HEK293 (cell line): ENCODE data around the gene FGF19.

ENCODE experiments used
- CTCF ChIA-PET: fragments of 350-600 bp; formaldehyde crosslinking; extraction: SDS; loops from one replicate; lab custom pipeline; 2021; ENCODE audit warnings: antibody characterized with exemption; lab: Yijun Ruan, JAX
- POLR2A ChIA-PET: fragments of 300-600 bp; formaldehyde crosslinking; extraction: SDS; loops from one replicate; lab custom pipeline; 2020; ENCODE audit warnings: antibody characterized with exemption, inconsistent platforms; lab: Yijun Ruan, JAX
- H3K27ac ChIP-seq: fragments of 200-500 bp; sonication (Bioruptor generic); 2 replicates; pipeline ENCODE4 v1.5.1; 2014; ENCODE audit warnings: low read depth, low read length, control low read depth, inconsistent platforms; ENCODE audit errors: extremely low read depth
- H3K36me3 ChIP-seq, 2 experiments: fragments of 200-500 bp in 1 of 2; sonication (Bioruptor generic) in 1 of 2; 1 replicate in 1 of 2; 2 replicates in 1 of 2; pipeline ENCODE4 v1.5.1; 2014 to 2017; ENCODE audit warnings: inconsistent platforms in 2 of 2, low read length in 2 of 2; ENCODE audit not compliant: control insufficient read depth in 2 of 2, insufficient read depth in 1 of 2
- H3K4me1 ChIP-seq: fragments of 200-500 bp; sonication (Bioruptor generic); 2 replicates; pipeline ENCODE4 v1.5.1; 2014; ENCODE audit warnings: mild to moderate bottlenecking, low read length, inconsistent platforms; ENCODE audit not compliant: control insufficient read depth, insufficient read depth
- H3K4me3 ChIP-seq: 2 replicates; pipeline ENCODE4 v1.5.1; 2011; ENCODE audit warnings: low read depth, mild to moderate bottlenecking, control low read depth, low read length, moderate library complexity
- H3K9me3 ChIP-seq: fragments of 200-500 bp; sonication (Bioruptor generic); 2 replicates; pipeline ENCODE4 v1.5.1; 2014; ENCODE audit warnings: low read depth, low read length, inconsistent platforms; ENCODE audit not compliant: control insufficient read depth, insufficient read depth
- BCL11A ChIP-seq: fragments of 450-650 bp; formaldehyde crosslinking; IDR thresholded peaks from 2 replicates; pipeline ENCODE4 v1.5.1; 2016; ENCODE audit warnings: low read depth, missing biosample characterization, missing genetic modification characterization
- BCL11B ChIP-seq: fragments of 450-650 bp; formaldehyde crosslinking; IDR thresholded peaks from 2 replicates; pipeline ENCODE4 v1.5.1; 2016; ENCODE audit warnings: low read depth, missing biosample characterization, missing genetic modification characterization
- KLF7 ChIP-seq: fragments of 450-650 bp; formaldehyde crosslinking; IDR thresholded peaks from 2 replicates; pipeline ENCODE4 v1.5.1; 2016; ENCODE audit warnings: missing biosample characterization, missing genetic modification characterization, borderline replicate concordance
- SP7 ChIP-seq: fragments of 450-650 bp; formaldehyde crosslinking; IDR thresholded peaks from 2 replicates; pipeline ENCODE4 v1.5.1; 2016; ENCODE audit warnings: missing biosample characterization, missing genetic modification characterization
- ZFP3 ChIP-seq: fragments of 450-650 bp; formaldehyde crosslinking; IDR thresholded peaks from 2 replicates; pipeline ENCODE4 v1.5.1; 2016; ENCODE audit warnings: low read depth, missing biosample characterization, missing genetic modification characterization
- ZNF132 ChIP-seq: fragments of 450-650 bp; formaldehyde crosslinking; IDR thresholded peaks from 2 replicates; pipeline ENCODE4 v1.5.1; 2017; ENCODE audit warnings: missing biosample characterization, missing genetic modification characterization, borderline replicate concordance
- ZNF140 ChIP-seq: fragments of 450-650 bp; formaldehyde crosslinking; IDR thresholded peaks from 2 replicates; pipeline ENCODE4 v1.5.1; 2016; ENCODE audit warnings: missing biosample characterization, missing genetic modification characterization
- ZNF157 ChIP-seq: fragments of 450-650 bp; formaldehyde crosslinking; IDR thresholded peaks from 2 replicates; pipeline ENCODE4 v1.5.1; 2016; ENCODE audit warnings: missing biosample characterization, missing genetic modification characterization
- ZNF335 ChIP-seq: fragments of 450-650 bp; formaldehyde crosslinking; conservative IDR thresholded peaks from 2 replicates; pipeline ENCODE4 v1.5.1; 2016; ENCODE audit warnings: missing biosample characterization, missing genetic modification characterization
- ZNF501 ChIP-seq: fragments of 450-650 bp; formaldehyde crosslinking; IDR thresholded peaks from 2 replicates; pipeline ENCODE4 v1.5.1; 2016; ENCODE audit warnings: missing biosample characterization, missing genetic modification characterization
- ZNF530 ChIP-seq: fragments of 450-650 bp; formaldehyde crosslinking; IDR thresholded peaks from 2 replicates; pipeline ENCODE4 v1.5.1; 2016; ENCODE audit warnings: low read depth, missing biosample characterization, missing genetic modification characterization
- ZNF626 ChIP-seq: fragments of 450-650 bp; sonication (Bioruptor Pico); formaldehyde crosslinking; IDR thresholded peaks from 2 replicates; pipeline ENCODE4 v1.5.1; 2018; ENCODE audit warnings: missing biosample characterization, missing genetic modification characterization, inconsistent platforms
- ZNF830 ChIP-seq: fragments of 450-650 bp; IDR thresholded peaks from 2 replicates; pipeline ENCODE4 v1.5.0; 2018; ENCODE audit warnings: missing biosample characterization, missing genetic modification characterization, low read depth, mild to moderate bottlenecking, moderate library complexity
- ZSCAN30 ChIP-seq: fragments of 450-650 bp; IDR thresholded peaks from 2 replicates; pipeline ENCODE4 v1.5.1; 2018; ENCODE audit warnings: missing biosample characterization, mild to moderate bottlenecking, missing genetic modification characterization, moderate library complexity
- TF ChIP-seq, protein P1 (sequence below): fragments of 450-650 bp; formaldehyde crosslinking; IDR thresholded peaks from 2 replicates; pipeline ENCODE4 v1.5.1; 2016; ENCODE audit warnings: missing biosample characterization, missing genetic modification characterization
- TF ChIP-seq, protein P2 (sequence below): fragments of 450-650 bp; formaldehyde crosslinking; IDR thresholded peaks from 2 replicates; pipeline ENCODE4 v1.5.1; 2016; ENCODE audit warnings: missing biosample characterization, missing genetic modification characterization
- TF ChIP-seq, protein P3 (sequence below): fragments of 450-650 bp; formaldehyde crosslinking; IDR thresholded peaks from 2 replicates; pipeline ENCODE4 v1.5.1; 2016; ENCODE audit warnings: missing biosample characterization, missing genetic modification characterization
- TF ChIP-seq, protein P4 (sequence below): fragments of 450-650 bp; formaldehyde crosslinking; IDR thresholded peaks from 2 replicates; pipeline ENCODE4 v1.5.1; 2016; ENCODE audit warnings: missing biosample characterization, missing genetic modification characterization
- TF ChIP-seq, protein P5 (sequence below): fragments of 450-650 bp; formaldehyde crosslinking; IDR thresholded peaks from 2 replicates; pipeline ENCODE4 v1.5.1; 2017; ENCODE audit warnings: missing biosample characterization, missing genetic modification characterization

Gene FGF19

DNA sequence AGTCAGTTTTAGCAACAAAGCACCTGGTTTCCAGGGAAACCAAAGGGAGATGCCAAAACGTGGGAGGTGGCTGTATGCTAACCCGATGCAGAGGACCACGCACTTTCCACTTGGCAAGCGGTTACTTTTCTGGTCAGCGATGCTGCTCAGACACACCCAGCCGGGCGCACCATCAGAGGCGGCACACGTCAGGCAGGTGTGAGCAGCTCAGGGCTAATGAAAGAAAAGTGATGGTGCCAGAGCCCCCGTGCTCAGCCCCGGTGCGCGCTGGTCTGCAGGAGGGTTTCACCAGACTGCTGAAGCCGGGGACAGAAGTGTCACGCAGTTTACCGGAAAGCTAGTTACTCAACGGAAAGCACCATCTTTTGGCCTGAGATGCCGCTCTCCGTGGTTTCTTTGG, 34.3 kb downstream of the FGF19 start:
- CTCF ChIA-PET: interaction anchor here (0.6 to 5.2 kb wide), 15 partner anchors 9 to 1632 kb away, joined by 3 to 52 read pairs (median 4); no protein-coding TSS in a partner anchor
- peaks cover 4% of the 10 kb centered on the region; the same call in 1 of the 2 replicates for H3K4me1 ChIP-seq
- H3K36me3 ChIP-seq: peaks cover 3 to 80% of the 10 kb centered on the region in 2 experiments; a peak in 2 of 3 replicates
- POLR2A ChIA-PET: no interaction called here
- TF ChIP-seq, protein P1, sequence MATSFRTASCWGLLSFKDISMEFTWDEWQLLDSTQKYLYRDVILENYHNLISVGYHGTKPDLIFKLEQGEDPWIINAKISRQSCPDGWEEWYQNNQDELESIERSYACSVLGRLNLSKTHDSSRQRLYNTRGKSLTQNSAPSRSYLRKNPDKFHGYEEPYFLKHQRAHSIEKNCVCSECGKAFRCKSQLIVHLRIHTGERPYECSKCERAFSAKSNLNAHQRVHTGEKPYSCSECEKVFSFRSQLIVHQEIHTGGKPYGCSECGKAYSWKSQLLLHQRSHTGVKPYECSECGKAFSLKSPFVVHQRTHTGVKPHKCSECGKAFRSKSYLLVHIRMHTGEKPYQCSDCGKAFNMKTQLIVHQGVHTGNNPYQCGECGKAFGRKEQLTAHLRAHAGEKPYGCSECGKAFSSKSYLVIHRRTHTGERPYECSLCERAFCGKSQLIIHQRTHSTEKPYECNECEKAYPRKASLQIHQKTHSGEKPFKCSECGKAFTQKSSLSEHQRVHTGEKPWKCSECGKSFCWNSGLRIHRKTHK (tag by site-specific recombination): no peak
- TF ChIP-seq ZNF830 (tag by site-specific recombination) (no peak), ZSCAN30 (tag by site-specific recombination) (no peak), KLF7 (no peak), ZNF140 (no peak), BCL11B (tag by site-specific recombination) (no peak), ZNF626 (tag by site-specific recombination) (no peak), ZNF335 (tag by site-specific recombination) (no peak)
- TF ChIP-seq, protein P2, sequence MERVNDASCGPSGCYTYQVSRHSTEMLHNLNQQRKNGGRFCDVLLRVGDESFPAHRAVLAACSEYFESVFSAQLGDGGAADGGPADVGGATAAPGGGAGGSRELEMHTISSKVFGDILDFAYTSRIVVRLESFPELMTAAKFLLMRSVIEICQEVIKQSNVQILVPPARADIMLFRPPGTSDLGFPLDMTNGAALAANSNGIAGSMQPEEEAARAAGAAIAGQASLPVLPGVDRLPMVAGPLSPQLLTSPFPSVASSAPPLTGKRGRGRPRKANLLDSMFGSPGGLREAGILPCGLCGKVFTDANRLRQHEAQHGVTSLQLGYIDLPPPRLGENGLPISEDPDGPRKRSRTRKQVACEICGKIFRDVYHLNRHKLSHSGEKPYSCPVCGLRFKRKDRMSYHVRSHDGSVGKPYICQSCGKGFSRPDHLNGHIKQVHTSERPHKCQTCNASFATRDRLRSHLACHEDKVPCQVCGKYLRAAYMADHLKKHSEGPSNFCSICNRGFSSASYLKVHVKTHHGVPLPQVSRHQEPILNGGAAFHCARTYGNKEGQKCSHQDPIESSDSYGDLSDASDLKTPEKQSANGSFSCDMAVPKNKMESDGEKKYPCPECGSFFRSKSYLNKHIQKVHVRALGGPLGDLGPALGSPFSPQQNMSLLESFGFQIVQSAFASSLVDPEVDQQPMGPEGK (tag by site-specific recombination): no peak
- TF ChIP-seq, protein P3, sequence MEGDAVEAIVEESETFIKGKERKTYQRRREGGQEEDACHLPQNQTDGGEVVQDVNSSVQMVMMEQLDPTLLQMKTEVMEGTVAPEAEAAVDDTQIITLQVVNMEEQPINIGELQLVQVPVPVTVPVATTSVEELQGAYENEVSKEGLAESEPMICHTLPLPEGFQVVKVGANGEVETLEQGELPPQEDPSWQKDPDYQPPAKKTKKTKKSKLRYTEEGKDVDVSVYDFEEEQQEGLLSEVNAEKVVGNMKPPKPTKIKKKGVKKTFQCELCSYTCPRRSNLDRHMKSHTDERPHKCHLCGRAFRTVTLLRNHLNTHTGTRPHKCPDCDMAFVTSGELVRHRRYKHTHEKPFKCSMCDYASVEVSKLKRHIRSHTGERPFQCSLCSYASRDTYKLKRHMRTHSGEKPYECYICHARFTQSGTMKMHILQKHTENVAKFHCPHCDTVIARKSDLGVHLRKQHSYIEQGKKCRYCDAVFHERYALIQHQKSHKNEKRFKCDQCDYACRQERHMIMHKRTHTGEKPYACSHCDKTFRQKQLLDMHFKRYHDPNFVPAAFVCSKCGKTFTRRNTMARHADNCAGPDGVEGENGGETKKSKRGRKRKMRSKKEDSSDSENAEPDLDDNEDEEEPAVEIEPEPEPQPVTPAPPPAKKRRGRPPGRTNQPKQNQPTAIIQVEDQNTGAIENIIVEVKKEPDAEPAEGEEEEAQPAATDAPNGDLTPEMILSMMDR (tag by site-specific recombination): no peak
- H3K9me3 ChIP-seq: no peaks in the 10 kb centered on the region
- H3K4me3 ChIP-seq: no peak overlapping the region
- no peak overlapping the region for H3K27ac ChIP-seq

DNA sequence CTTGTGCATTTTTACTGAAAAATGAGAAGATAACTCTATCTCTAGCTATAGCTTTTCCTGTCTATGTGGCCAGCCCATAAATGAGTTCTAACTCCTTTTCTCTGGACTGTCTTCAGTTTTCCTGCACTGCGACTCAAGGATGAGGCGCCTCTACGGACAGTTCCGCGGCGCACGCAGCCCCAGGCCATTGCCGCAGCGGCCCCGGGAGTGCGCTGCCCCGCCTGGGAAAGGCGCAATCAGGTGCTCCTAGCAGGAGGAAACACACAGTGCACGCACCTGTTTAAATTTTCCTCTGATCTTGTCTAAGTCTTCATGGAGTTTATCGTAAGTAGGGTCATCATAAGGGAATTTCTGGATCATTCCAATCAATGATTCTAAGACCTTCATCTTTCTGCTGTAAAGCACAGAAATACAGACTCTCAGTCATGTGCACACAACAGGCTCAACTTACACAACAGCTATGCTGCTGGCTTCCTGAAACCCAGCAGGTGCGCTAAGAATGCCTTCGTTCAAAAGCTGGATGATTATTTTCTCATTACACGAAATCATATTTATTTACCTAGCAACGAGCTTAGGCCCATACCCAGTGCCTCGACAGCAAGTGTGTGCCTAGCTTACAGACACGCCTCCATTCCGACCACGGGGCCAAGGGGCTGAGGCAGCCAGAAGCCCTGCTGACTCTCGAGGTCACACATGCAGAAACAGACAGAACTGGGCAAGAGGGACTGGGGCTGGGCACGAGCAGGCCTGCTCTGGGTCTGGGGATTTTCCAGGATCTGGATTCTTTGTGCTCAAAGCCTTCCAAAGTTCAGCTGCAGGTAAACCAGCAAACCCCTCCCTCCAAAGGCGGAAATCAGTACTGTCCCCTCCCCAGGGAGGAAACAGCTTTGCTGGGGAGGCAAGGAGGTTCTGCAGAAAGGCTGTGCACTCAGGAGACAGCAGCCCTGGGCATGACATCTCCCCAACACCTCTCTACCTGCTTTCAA, 35.9 kb downstream of the FGF19 start:
- H3K27ac ChIP-seq: no peak overlapping the region
- H3K9me3 ChIP-seq: no peaks in the 10 kb centered on the region
- CTCF ChIA-PET: interaction anchor here (0.7 to 5.2 kb wide), 5 partner anchors 8 to 570 kb away, joined by 4 to 52 read pairs (median 4); no protein-coding TSS in a partner anchor
- peaks cover 3 to 90% of the 10 kb centered on the region in 2 experiments; a peak in 2 of 3 replicates for H3K36me3 ChIP-seq
- no peak overlapping the region for H3K4me3 ChIP-seq
- H3K4me1 ChIP-seq: peaks cover 4% of the 10 kb centered on the region; the same call in 1 of the 2 replicates
- POLR2A ChIA-PET: interaction anchor here (0.7 kb wide), 1 partner anchor 23 kb away, joined by 3 read pairs; no protein-coding TSS in a partner anchor
- TF ChIP-seq, protein P3 (tag by site-specific recombination): no peak
- TF ChIP-seq SP7 (tag by site-specific recombination) (no peak), BCL11A (tag by site-specific recombination) (no peak), ZNF132 (no peak), ZNF157 (tag by site-specific recombination) (no peak), ZFP3 (tag by site-specific recombination) (no peak), ZNF530 (tag by site-specific recombination) (no peak), ZNF501 (tag by site-specific recombination) (no peak)
- TF ChIP-seq, protein P4, sequence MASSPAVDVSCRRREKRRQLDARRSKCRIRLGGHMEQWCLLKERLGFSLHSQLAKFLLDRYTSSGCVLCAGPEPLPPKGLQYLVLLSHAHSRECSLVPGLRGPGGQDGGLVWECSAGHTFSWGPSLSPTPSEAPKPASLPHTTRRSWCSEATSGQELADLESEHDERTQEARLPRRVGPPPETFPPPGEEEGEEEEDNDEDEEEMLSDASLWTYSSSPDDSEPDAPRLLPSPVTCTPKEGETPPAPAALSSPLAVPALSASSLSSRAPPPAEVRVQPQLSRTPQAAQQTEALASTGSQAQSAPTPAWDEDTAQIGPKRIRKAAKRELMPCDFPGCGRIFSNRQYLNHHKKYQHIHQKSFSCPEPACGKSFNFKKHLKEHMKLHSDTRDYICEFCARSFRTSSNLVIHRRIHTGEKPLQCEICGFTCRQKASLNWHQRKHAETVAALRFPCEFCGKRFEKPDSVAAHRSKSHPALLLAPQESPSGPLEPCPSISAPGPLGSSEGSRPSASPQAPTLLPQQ (tag by site-specific recombination): no peak
- TF ChIP-seq, protein P5, sequence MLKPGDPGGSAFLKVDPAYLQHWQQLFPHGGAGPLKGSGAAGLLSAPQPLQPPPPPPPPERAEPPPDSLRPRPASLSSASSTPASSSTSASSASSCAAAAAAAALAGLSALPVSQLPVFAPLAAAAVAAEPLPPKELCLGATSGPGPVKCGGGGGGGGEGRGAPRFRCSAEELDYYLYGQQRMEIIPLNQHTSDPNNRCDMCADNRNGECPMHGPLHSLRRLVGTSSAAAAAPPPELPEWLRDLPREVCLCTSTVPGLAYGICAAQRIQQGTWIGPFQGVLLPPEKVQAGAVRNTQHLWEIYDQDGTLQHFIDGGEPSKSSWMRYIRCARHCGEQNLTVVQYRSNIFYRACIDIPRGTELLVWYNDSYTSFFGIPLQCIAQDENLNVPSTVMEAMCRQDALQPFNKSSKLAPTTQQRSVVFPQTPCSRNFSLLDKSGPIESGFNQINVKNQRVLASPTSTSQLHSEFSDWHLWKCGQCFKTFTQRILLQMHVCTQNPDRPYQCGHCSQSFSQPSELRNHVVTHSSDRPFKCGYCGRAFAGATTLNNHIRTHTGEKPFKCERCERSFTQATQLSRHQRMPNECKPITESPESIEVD (tag by site-specific recombination): no peak
